GM12872 (cell line): ENCODE data around the gene CENPV.

Experiments
- CTCF ChIP-seq: IDR thresholded peaks from 3 replicates; pipeline ENCODE4 v1.5.1; 2011; ENCODE audit warnings: low read depth, mild to moderate bottlenecking, low read length, moderate library complexity; ENCODE audit not compliant: insufficient read depth

The CENPV gene

GRCh38 chr17:16353317-16354174 is at the start of gene CENPV:
CENPV (minus strand) TSS chr17:16353469; CDS start chr17:16353436, 33 bp downstream.
- no peak; the same call in 2 of the 3 replicates for TF ChIP-seq CTCF

GRCh38 chr17:16398270-16399267 is 45.3 kb upstream of the CENPV start:
- TF ChIP-seq CTCF: no peak

- no peak for TF ChIP-seq CTCF
Observed at GRCh38 chr17:16391451-16391850, 38.2 kb upstream of the CENPV start.

- TF ChIP-seq CTCF: no peak
Observed at GRCh38 chr17:16384557-16384956, 31.3 kb upstream of the CENPV start.

- no peak for TF ChIP-seq CTCF
Observed at GRCh38 chr17:16383772-16384287, 30.6 kb upstream of the CENPV start.

- TF ChIP-seq CTCF: no peak
Observed at GRCh38 chr17:16383216-16383615, 29.9 kb upstream of the CENPV start.

- no peak for TF ChIP-seq CTCF
Observed at GRCh38 chr17:16381496-16381820, 28.2 kb upstream of the CENPV start.
